ENCODE data around the gene BTRC.

- TF ChIP-seq CTCF (IDR thresholded peaks at IDR 0.05) (no peak), POLR2AphosphoS5 (IDR thresholded peaks at IDR 0.05) (no peak), POLR2A (IDR thresholded peaks at IDR 0.05) (no peak)
These were observed 138.2 kb downstream of the BTRC start for GRCh38 chr10:101492205-101492604.

All from sigmoid colon (tissue), 4 donors.